Activated CD8-positive, alpha-beta T cell treated with anti-CD3 and anti-CD28 coated beads for 36 hours (primary cell): ENCODE data around the gene KIAA0753. TPM values are rescaled to one million over a fixed set of nuclear protein-coding genes. Genes with fewer than 3 reads are reported as not detected.
A peak's percentile ranks its signal among the peaks of the same experiment; 100 is the strongest.

Experiments
- ATAC-seq: fragments of 200-7000 bp; cut with Tn5 transposase; one replicate; pipeline ENCODE4 v1.10.0; 2021; ENCODE audit warnings: mild to moderate bottlenecking, moderate library complexity
- CTCF ChIA-PET: fragments of 350-600 bp; sonication (Branson Sonifier 250); formaldehyde crosslinking; loops from one replicate; lab custom pipeline; 2021; ENCODE audit warnings: antibody characterized with exemption; lab: Charles Lee
- POLR2A ChIA-PET: fragments of 350-600 bp; sonication (Branson Sonifier 250); formaldehyde crosslinking; loops from one replicate; lab custom pipeline; 2021; ENCODE audit warnings: antibody characterized with exemption; lab: Charles Lee
- DNase-seq: peaks from one replicate; pipeline ENCODE4 v3.0.0-alpha.2; 2020
- H3K27ac Mint-ChIP-seq: one replicate; pipeline ENCODE4 v1.8.0; 2021; ENCODE audit warnings: mild to moderate bottlenecking, mixed read lengths
- H3K27me3 Mint-ChIP-seq: one replicate; pipeline ENCODE4 v1.8.0; 2021; ENCODE audit warnings: mixed read lengths
- H3K36me3 Mint-ChIP-seq: one replicate; pipeline ENCODE4 v1.8.0; 2021; ENCODE audit warnings: low read depth, mixed read lengths
- H3K4me1 Mint-ChIP-seq: one replicate; pipeline ENCODE4 v1.8.0; 2021; ENCODE audit warnings: low read depth, mixed read lengths
- H3K4me3 Mint-ChIP-seq: one replicate; pipeline ENCODE4 v1.8.0; 2021; ENCODE audit warnings: mild to moderate bottlenecking, moderate library complexity, mixed read lengths
- H3K9me3 Mint-ChIP-seq: one replicate; pipeline ENCODE4 v1.8.0; 2021; ENCODE audit warnings: mixed read lengths
- CTCF ChIP-seq: fragments of 200-600 bp; IDR thresholded peaks from one replicate; pipeline ENCODE4 v1.8.0; 2022; ENCODE audit warnings: antibody characterized with exemption, mild to moderate bottlenecking
- intact Hi-C: fragments of 100-400 bp; cut with micrococcal nuclease; formaldehyde crosslinking; loops from one replicate; pipeline ENCODE4 v1.10.0; 2022
- total RNA-seq, 2 experiments: library from RNA; stranded (reverse); gene quantifications; one replicate each; pipeline ENCODE4 v1.2.3, GENCODE V29; 2021

Gene KIAA0753
- total RNA-seq, 2 experiments from 2014 or later, result 16.5 to 17.3 TPM

- DNase-seq, result no peak
- TF ChIP-seq CTCF, result no peak
- Mint-ChIP-seq H3K9me3 (no peaks in the 10 kb centered on the region), H3K27ac (peak overlapping the region; percentile 77), H3K4me1 (peaks cover 60% of the 10 kb centered on the region), H3K27me3 (no peaks in the 10 kb centered on the region), H3K36me3 (peaks cover 44% of the 10 kb centered on the region), H3K4me3 (peak overlapping the region; percentile 8)
- intact Hi-C loops, result loop anchor here (10.0 kb wide), 1 partner anchor 169 kb away; no protein-coding TSS in a partner anchor
- ChIA-PET CTCF (no interaction called here), POLR2A (interaction anchor here (0.6 kb wide), 1 partner anchor 78 kb away, joined by 3 read pairs; no protein-coding TSS in a partner anchor)
- no peak for ATAC-seq
Observed at GRCh38 chr17:6643451-6644125, 3.1 kb upstream of the KIAA0753 start.

- peak overlapping the region; percentile 97 for H3K27ac Mint-ChIP-seq
- peak overlapping the region; percentile 89 for H3K4me3 Mint-ChIP-seq
- no peaks in the 10 kb centered on the region for H3K27me3 Mint-ChIP-seq
- peaks cover 37% of the 10 kb centered on the region for H3K36me3 Mint-ChIP-seq
- H3K4me1 Mint-ChIP-seq, result peaks cover 58% of the 10 kb centered on the region
- ChIA-PET POLR2A (interaction anchor here (4.1 kb wide), 1 partner anchor 8 kb away, joined by 28 read pairs; the partner anchor contains the start of genes C17orf100 and MED31), CTCF (interaction anchor here (2.2 kb wide), 1 partner anchor 8 kb away, joined by 11 read pairs; the partner anchor contains the start of genes C17orf100 and MED31)
- no peak for TF ChIP-seq CTCF
- no peaks in the 10 kb centered on the region for H3K9me3 Mint-ChIP-seq
- ATAC-seq (no peak), DNase-seq (no peak)
- intact Hi-C loops, result loop anchor here (10.0 kb wide), 1 partner anchor 168 kb away; no protein-coding TSS in a partner anchor
Observed at GRCh38 chr17:6642592-6642991, 2.1 kb upstream of the KIAA0753 start.

- peaks cover 37% of the 10 kb centered on the region for H3K36me3 Mint-ChIP-seq
Observed at GRCh38 chr17:6641247-6641863, 844 bp upstream of the KIAA0753 start.

More at GRCh38 chr17:6641247-6641863, 844 bp upstream of the KIAA0753 start:
- H3K4me1 Mint-ChIP-seq, result peaks cover 62% of the 10 kb centered on the region
- H3K9me3 Mint-ChIP-seq, result no peaks in the 10 kb centered on the region
- POLR2A ChIA-PET, result interaction anchor here (0.8 to 4.1 kb wide), 7 partner anchors 9 to 92 kb away, joined by 3 to 28 read pairs (median 4); partner anchors contain the start of genes C17orf100 and MED31
- DNase-seq, result no peak
- peak overlapping the region; percentile 89 for H3K4me3 Mint-ChIP-seq
- intact Hi-C loops, result loop anchor here (10.0 kb wide), 1 partner anchor 167 kb away; no protein-coding TSS in a partner anchor
- CTCF ChIA-PET, result interaction anchor here (0.8 to 2.2 kb wide), 4 partner anchors 9 to 553 kb away, joined by 3 to 11 read pairs (median 4); partner anchors contain the start of genes C17orf100 and MED31
- TF ChIP-seq CTCF, result no peak
- ATAC-seq, result no peak
- peak overlapping the region; percentile 97 for H3K27ac Mint-ChIP-seq
- H3K27me3 Mint-ChIP-seq, result no peaks in the 10 kb centered on the region
